ENCODE data around the gene MYBBP1A.

The MYBBP1A gene

DNA sequence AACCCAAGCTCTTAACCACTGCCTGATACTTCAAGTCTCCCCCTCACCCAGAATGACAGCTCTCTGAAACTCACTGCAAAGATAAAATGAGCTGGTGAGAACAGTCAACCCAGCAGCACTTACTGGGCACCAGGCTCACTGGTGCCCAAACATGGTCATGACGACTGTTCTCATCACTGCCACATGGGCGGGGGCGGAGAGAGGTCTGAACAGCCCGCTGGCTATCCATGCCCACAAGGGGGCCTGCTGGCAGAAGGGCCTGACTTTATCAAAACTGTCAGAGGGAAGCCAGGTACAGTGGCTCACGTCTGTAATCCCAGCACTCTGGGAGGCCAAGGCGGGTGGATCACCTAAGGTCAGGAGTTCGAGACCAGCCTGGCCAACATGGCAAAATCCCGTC is 4.0 kb downstream of the MYBBP1A start:
- TF ChIP-seq ZFX (IDR thresholded peaks at IDR 0.05; ENCODE audit: borderline replicate concordance) = no peak
- TF ChIP-seq, protein P1, sequence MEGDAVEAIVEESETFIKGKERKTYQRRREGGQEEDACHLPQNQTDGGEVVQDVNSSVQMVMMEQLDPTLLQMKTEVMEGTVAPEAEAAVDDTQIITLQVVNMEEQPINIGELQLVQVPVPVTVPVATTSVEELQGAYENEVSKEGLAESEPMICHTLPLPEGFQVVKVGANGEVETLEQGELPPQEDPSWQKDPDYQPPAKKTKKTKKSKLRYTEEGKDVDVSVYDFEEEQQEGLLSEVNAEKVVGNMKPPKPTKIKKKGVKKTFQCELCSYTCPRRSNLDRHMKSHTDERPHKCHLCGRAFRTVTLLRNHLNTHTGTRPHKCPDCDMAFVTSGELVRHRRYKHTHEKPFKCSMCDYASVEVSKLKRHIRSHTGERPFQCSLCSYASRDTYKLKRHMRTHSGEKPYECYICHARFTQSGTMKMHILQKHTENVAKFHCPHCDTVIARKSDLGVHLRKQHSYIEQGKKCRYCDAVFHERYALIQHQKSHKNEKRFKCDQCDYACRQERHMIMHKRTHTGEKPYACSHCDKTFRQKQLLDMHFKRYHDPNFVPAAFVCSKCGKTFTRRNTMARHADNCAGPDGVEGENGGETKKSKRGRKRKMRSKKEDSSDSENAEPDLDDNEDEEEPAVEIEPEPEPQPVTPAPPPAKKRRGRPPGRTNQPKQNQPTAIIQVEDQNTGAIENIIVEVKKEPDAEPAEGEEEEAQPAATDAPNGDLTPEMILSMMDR (IDR thresholded peaks at IDR 0.05) = 0 out of 2 replicates have a peak, but pooled peaks have one; percentile 12

GRCh38 chr17:4550534-4551039 is 4.6 kb downstream of the MYBBP1A start:
- TF ChIP-seq, protein P1 (IDR thresholded peaks at IDR 0.05) = no peak
- TF ChIP-seq ZFX (IDR thresholded peaks at IDR 0.05; ENCODE audit: borderline replicate concordance) = no peak
- H3K27ac ChIP-seq = no peak overlapping the region

More for the DNA sequence above, 4.0 kb downstream of the MYBBP1A start:
- H3K27ac ChIP-seq = no peak overlapping the region

DNA sequence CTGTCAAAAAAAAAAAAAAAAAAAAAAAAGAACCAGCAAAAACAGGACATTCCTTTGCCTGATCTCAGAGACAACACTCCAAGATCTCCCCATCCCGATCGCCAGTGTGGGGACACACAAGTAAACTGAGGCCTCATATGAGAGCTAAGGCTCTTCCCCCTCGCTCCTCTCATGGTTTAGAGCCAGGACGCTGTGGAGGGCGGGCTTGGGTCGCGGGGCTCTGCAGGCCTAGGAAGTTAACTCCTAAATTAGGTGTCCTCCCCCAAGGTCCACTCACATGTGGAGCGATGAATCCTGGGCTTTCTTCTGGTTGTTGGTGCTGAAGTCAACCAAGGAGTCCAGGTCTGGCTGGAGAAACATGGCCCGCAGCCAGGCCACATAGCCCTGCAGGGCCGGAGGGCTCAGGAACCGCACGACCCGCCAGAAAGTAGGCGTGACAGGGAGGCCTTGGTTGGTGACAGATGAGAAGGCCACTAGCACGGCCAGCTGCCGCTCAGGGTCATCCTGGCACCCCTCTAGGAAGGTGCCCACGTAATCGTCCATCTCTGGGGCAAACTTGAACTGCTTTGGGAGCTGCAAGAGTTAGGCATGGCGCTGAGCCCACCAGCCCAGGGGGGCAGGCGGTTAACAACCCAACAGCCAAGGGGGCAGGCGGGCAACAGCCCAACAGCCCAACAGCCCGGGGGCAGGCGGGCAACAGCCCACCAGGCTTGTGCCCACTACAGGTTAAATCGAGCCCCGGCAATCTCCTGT is 5.2 kb downstream of the MYBBP1A start:
- H3K27ac ChIP-seq = no peak overlapping the region
- TF ChIP-seq, protein P1 (IDR thresholded peaks at IDR 0.05) = no peak
- no peak for TF ChIP-seq ZFX (IDR thresholded peaks at IDR 0.05; ENCODE audit: borderline replicate concordance)

- no peak overlapping the region for H3K27ac ChIP-seq
These were observed 6.3 kb downstream of the MYBBP1A start for GRCh38 chr17:4548721-4549531.

GRCh38 chr17:4548061-4548461 is 7.1 kb downstream of the MYBBP1A start:
- TF ChIP-seq, protein P1 (IDR thresholded peaks at IDR 0.05) = no peak
- TF ChIP-seq ZFX (IDR thresholded peaks at IDR 0.05; ENCODE audit: borderline replicate concordance) = no peak
- no peak overlapping the region for H3K27ac ChIP-seq

More at GRCh38 chr17:4548721-4549531, 6.3 kb downstream of the MYBBP1A start:
- TF ChIP-seq ZFX (IDR thresholded peaks at IDR 0.05; ENCODE audit: borderline replicate concordance) = no peak
- TF ChIP-seq, protein P1 (IDR thresholded peaks at IDR 0.05) = no peak

DNA sequence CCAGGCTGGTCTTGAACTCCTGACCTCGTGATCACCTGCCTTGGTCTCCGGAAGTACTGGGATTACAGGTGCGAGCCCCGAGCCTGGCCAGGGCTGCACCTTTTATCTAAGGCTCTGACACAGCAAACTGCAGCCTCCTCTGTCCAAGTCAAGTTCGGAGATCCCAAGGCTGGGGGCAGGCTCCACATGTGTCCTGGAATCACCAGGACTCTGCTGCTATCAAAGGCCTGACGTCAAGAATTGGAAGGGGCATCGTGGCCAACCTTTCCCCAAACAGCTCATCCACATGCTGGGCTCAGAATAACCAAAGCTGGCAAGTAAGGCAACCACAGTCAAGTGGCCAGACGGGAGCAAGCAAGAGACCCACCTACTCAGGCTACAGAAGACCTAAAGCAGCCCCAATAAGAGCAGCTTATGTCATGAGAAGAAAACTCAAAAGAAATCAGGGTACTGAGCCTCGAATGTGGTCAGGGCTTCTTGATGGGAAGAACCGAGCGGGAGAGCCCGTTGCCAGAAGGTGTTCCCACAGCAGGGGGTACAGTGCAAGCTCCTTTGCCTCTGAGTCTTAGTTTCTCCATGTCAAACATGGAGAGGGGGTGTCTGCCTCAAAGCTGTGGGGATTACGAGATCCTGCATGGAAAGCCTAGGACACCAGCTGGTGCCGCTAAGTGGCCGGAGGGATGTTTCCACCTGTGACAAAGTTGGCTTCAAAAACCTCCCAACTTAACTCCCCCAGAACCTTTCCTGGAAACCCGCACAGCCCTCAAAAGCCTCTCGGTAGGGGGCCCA is 7.9 kb downstream of the MYBBP1A start:
- no peak overlapping the region for H3K27ac ChIP-seq
- TF ChIP-seq, protein P1 (IDR thresholded peaks at IDR 0.05) = no peak
- no peak for TF ChIP-seq ZFX (IDR thresholded peaks at IDR 0.05; ENCODE audit: borderline replicate concordance)

Data from 22Rv1 (cell line).